Mammary epithelial cell (primary cell): ENCODE results near the gene EDN1.

Experiments used
- EZH2 ChIP-seq: IDR thresholded peaks from 2 replicates; pipeline ENCODE4 v1.6.1; 2012; ENCODE audit warnings: low read length, inconsistent platforms, borderline replicate concordance
- TF ChIP-seq, protein P1 (sequence below), 2 donors: IDR thresholded peaks in 1 of 2; conservative IDR thresholded peaks in 1 of 2; 2 replicates each; pipeline ENCODE4 v1.5.1; 2011 to 2012; ENCODE audit warnings: inconsistent platforms in 2 of 2, low read length in 2 of 2, mild to moderate bottlenecking in 2 of 2, control low read depth in 1 of 2, low read depth in 1 of 2; ENCODE audit not compliant: insufficient read depth in 1 of 2; ENCODE audit errors: extremely low read depth in 1 of 2

DNA sequence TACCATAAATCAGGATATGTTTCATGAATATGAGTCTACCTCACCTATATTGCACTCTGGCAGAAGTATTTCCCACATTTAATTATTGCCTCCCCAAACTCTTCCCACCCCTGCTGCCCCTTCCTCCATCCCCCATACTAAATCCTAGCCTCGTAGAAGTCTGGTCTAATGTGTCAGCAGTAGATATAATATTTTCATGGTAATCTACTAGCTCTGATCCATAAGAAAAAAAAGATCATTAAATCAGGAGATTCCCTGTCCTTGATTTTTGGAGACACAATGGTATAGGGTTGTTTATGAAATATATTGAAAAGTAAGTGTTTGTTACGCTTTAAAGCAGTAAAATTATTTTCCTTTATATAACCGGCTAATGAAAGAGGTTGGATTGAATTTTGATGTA is 6.4 kb downstream of the EDN1 start:
- TF ChIP-seq EZH2: no peak
- TF ChIP-seq, protein P1, sequence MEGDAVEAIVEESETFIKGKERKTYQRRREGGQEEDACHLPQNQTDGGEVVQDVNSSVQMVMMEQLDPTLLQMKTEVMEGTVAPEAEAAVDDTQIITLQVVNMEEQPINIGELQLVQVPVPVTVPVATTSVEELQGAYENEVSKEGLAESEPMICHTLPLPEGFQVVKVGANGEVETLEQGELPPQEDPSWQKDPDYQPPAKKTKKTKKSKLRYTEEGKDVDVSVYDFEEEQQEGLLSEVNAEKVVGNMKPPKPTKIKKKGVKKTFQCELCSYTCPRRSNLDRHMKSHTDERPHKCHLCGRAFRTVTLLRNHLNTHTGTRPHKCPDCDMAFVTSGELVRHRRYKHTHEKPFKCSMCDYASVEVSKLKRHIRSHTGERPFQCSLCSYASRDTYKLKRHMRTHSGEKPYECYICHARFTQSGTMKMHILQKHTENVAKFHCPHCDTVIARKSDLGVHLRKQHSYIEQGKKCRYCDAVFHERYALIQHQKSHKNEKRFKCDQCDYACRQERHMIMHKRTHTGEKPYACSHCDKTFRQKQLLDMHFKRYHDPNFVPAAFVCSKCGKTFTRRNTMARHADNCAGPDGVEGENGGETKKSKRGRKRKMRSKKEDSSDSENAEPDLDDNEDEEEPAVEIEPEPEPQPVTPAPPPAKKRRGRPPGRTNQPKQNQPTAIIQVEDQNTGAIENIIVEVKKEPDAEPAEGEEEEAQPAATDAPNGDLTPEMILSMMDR (conservative IDR thresholded peaks at IDR 0.05 in 1 of 2, IDR thresholded peaks at IDR 0.05 in 1 of 2; ENCODE audit: extremely low read depth in 1 of 2, insufficient read depth in 1 of 2, low read depth in 1 of 2, low read length in 2 of 2): no peak
